GM12892 (cell line): Measurements from ENCODE around the gene PPRC1.

Experiments used
- DNase-seq: peaks from one replicate; pipeline ENCODE4 v3.0.0; 2011; ENCODE audit not compliant: insufficient read length
- FAIRE-seq: peaks from 2 replicates; lab custom pipeline; 2011; peaks lifted over from hg19 to GRCh38; lab: Jason Lieb, UNC
- POLR2A ChIP-seq: IDR thresholded peaks from 2 replicates; pipeline ENCODE4 v1.6.1; 2011; ENCODE audit warnings: low read depth, low read length, control low read depth
- POLR2AphosphoS5 ChIP-seq: IDR thresholded peaks from 2 replicates; pipeline ENCODE4 v1.6.1; 2011; ENCODE audit warnings: low read depth, low read length, control low read depth
- TAF1 ChIP-seq: IDR thresholded peaks from 2 replicates; pipeline ENCODE4 v1.6.1; 2011; ENCODE audit warnings: low read depth, mild to moderate bottlenecking, control low read depth, low read length, borderline replicate concordance

The PPRC1 gene

GRCh38 chr10:102135956-102136526 lies 3.2 kb downstream of the PPRC1 start:
- DNase-seq (no peak), FAIRE-seq (no peak)

GRCh38 chr10:102139281-102140110 lies 6.7 kb downstream of the PPRC1 start:
- DNase-seq (no peak), FAIRE-seq (no peak)
- no peak for TF ChIP-seq TAF1
- TF ChIP-seq POLR2A: no peak
- no peak for TF ChIP-seq POLR2AphosphoS5

More at GRCh38 chr10:102135956-102136526, 3.2 kb downstream of the PPRC1 start:
- no peak for TF ChIP-seq POLR2AphosphoS5

DNA sequence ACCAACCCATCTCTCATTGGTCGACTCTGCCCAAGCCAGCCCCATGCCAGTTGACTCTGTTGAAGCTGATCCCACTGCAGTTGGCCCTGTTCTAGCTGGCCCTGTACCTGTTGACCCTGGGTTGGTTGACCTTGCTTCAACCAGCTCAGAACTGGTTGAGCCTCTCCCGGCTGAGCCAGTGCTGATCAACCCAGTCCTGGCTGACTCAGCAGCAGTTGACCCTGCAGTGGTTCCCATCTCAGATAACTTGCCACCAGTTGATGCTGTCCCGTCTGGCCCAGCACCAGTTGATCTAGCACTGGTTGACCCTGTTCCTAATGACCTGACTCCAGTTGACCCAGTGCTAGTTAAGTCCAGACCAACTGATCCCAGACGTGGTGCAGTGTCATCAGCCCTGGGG lies 7.4 kb downstream of the PPRC1 start:
- no peak for TF ChIP-seq POLR2AphosphoS5
- no peak for TF ChIP-seq POLR2A
- no peak for TF ChIP-seq TAF1
- no peak for FAIRE-seq
- no peak for DNase-seq

- TF ChIP-seq POLR2AphosphoS5 (no peak; the same call in 1 of the 2 replicates), POLR2A (peak; percentile 6; the same call in 1 of the 2 replicates)
- FAIRE-seq (no peak), DNase-seq (no peak)
These were observed 8.2 kb downstream of the PPRC1 start for GRCh38 chr10:102140913-102141540.

DNA sequence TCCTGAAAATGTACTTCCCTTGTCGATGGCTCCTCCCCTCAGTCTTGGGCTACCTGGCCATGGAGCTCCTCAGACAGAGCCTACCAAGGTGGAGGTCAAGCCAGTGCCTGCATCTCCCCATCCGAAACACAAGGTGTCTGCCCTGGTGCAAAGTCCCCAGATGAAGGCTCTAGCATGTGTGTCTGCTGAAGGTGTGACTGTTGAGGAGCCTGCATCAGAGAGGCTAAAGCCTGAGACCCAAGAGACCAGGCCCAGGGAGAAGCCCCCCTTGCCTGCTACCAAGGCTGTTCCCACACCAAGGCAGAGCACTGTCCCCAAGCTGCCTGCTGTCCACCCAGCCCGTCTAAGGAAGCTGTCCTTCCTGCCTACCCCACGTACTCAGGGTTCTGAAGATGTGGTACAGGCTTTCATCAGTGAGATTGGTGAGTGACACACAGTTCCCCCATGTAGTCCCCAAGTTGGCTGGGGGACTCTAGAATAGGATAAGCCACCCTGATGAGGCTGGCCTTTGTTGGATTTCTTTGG lies 8.8 kb downstream of the PPRC1 start:
- no peak; the same call in 1 of the 2 replicates for TF ChIP-seq POLR2AphosphoS5
- peak; percentile 52; the same call in 1 of the 2 replicates for TF ChIP-seq POLR2A
- FAIRE-seq: no peak
- no peak for DNase-seq

- TF ChIP-seq POLR2AphosphoS5 (peak; percentile 61), POLR2A (peak; percentile 35; the same call in 1 of the 2 replicates), TAF1 (no peak)
- FAIRE-seq: no peak
- DNase-seq: no peak
These were observed 14.2 kb downstream of the PPRC1 start for GRCh38 chr10:102146971-102147428.

DNA sequence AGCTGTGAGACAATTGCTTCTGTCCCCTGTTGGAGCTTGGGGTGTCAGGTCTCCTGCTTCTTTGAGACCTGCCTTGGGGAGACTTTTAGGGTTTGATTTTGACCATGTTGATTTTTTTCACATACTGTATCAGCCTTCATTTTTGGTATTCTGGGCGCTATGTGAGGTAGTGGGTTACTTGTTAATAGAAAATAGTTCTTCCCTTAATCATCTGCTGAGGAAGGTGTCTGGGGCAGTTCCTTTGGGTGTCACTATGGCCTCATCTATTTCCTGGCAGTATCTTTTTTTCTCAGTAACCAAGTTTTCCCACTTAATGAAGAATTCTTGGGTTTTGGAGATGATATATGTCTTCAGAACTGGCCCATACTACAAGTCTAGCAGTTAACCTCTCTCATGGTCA lies 14.7 kb downstream of the PPRC1 start:
- no peak for TF ChIP-seq POLR2A
- no peak for TF ChIP-seq TAF1
- no peak; the same call in 1 of the 2 replicates for TF ChIP-seq POLR2AphosphoS5
- FAIRE-seq (no peak), DNase-seq (no peak)

GRCh38 chr10:102148275-102148674 lies 15.4 kb downstream of the PPRC1 start:
- DNase-seq (no peak), FAIRE-seq (no peak)

GRCh38 chr10:102150970-102151773 lies 18.3 kb downstream of the PPRC1 start:
- TF ChIP-seq POLR2A (no peak), TAF1 (no peak), POLR2AphosphoS5 (no peak)
- FAIRE-seq (no peak), DNase-seq (no peak)

More at GRCh38 chr10:102148275-102148674, 15.4 kb downstream of the PPRC1 start:
- TF ChIP-seq TAF1 (no peak), POLR2A (peak; percentile 22)

DNA sequence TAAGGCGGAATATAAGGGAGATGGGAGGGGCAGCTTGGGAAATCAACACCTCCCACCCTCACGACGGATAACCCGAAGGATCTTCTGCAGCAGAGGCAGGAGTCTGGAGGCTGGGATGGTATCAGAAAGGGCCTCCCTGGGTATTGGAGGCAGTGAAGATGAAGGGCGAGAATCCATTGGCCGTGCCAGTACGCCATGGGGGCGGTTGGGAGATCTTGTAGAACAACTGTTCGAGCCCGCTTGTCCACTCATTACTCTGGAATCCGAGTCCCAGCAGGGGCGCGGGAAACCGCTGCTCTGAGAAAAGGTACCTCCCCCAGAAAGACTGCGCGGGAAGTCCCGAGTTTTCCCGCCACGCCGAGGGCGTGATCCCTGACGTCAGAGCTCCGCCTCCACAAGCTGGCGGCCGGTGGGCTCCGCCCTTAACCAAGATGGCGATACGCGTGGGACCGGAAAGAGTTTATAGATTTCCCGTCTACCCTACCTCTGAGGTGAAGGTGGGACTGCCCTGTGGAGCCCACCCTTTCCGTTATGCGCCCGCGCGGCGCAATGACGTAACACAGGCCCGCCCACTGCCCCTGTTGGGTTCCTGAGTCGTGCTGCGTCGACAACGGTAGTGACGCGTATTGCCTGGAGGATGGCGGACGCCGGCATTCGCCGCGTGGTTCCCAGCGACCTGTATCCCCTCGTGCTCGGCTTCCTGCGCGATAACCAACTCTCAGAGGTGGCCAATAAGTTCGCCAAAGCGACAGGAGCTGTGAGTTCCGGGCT lies 19.1 kb downstream of the PPRC1 start, which contains the start of gene NOLC1:
Gene NOLC1, plus strand, starts transcription at position 616 of the 771 bp plus-strand sequence. Its CDS starts 22 bp downstream, at position 638.
- TF ChIP-seq POLR2AphosphoS5: peak; percentile 97
- TF ChIP-seq TAF1: peak; percentile 73
- TF ChIP-seq POLR2A: peak; percentile 97

More for the DNA sequence above, 19.1 kb downstream of the PPRC1 start, which contains the start of gene NOLC1:
- DNase-seq (peak; percentile 92), FAIRE-seq (peak; percentile 100)
